Tibial artery (tissue), 4 donors: ENCODE results near the gene PRR33.

Experiments used
- DNase-seq, 2 donors: peaks; one replicate each; pipeline ENCODE4 v3.0.0-alpha.2; 2019
- H3K27ac ChIP-seq, 2 donors: fragments of 200-600 bp; sonication (generic) in 1 of 2; 1 replicate in 1 of 2; 2 replicates in 1 of 2; pipeline ENCODE4 v1.5.1; 2018 to 2019; ENCODE audit warnings: mild to moderate bottlenecking in 1 of 2
- H3K27me3 ChIP-seq, 2 donors: fragments of 200-600 bp; sonication (generic) in 1 of 2; one replicate each; pipeline versions ENCODE4 v1.5.1 to v1.6.0; 2016 to 2019
- H3K36me3 ChIP-seq, 3 donors: fragments of 200-600 bp; sonication (generic) in 2 of 3; one replicate each; pipeline ENCODE4 v1.5.1; 2016 to 2019; ENCODE audit warnings: mild to moderate bottlenecking in 2 of 3
- H3K4me1 ChIP-seq, 4 donors: fragments of 200-600 bp; sonication (generic) in 2 of 4; 1 replicate in 3 of 4; 2 replicates in 1 of 4; pipeline ENCODE4 v1.5.1; 2016 to 2019
- H3K4me3 ChIP-seq, 2 donors: fragments of 200-600 bp; sonication (generic) in 1 of 2; 1 replicate in 1 of 2; 2 replicates in 1 of 2; pipeline ENCODE4 v1.5.1; 2018 to 2019; ENCODE audit warnings: mild to moderate bottlenecking in 2 of 2
- H3K9me3 ChIP-seq, 3 donors: fragments of 200-600 bp; sonication (generic) in 1 of 3; one replicate each; pipeline ENCODE4 v1.5.1; 2016 to 2019
- intact Hi-C: fragments of 100-400 bp; cut with DNase I; formaldehyde crosslinking; loops from one replicate; pipeline ENCODE4 v1.15.0; 2023; ENCODE audit warnings: low total_unique reads
- TF ChIP-seq, protein P1 (sequence below), 2 experiments: fragments of 200-600 bp in 1 of 2; fragments of 450-650 bp in 1 of 2; IDR thresholded peaks; one replicate each; pipeline ENCODE4 v1.5.1; 2017 to 2019; ENCODE audit warnings: antibody characterized with exemption in 2 of 2, mild to moderate bottlenecking in 1 of 2, moderate library complexity in 1 of 2

Gene PRR33

GRCh38 chr11:1840780-1841480, 50.8 kb downstream of the PRR33 start:
- TF ChIP-seq, protein P1, sequence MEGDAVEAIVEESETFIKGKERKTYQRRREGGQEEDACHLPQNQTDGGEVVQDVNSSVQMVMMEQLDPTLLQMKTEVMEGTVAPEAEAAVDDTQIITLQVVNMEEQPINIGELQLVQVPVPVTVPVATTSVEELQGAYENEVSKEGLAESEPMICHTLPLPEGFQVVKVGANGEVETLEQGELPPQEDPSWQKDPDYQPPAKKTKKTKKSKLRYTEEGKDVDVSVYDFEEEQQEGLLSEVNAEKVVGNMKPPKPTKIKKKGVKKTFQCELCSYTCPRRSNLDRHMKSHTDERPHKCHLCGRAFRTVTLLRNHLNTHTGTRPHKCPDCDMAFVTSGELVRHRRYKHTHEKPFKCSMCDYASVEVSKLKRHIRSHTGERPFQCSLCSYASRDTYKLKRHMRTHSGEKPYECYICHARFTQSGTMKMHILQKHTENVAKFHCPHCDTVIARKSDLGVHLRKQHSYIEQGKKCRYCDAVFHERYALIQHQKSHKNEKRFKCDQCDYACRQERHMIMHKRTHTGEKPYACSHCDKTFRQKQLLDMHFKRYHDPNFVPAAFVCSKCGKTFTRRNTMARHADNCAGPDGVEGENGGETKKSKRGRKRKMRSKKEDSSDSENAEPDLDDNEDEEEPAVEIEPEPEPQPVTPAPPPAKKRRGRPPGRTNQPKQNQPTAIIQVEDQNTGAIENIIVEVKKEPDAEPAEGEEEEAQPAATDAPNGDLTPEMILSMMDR (IDR thresholded peaks at IDR 0.05), result no peak
- no peak overlapping the region for H3K27ac ChIP-seq
- no peaks in the 10 kb centered on the region for H3K36me3 ChIP-seq
- H3K27me3 ChIP-seq, result no peaks in the 10 kb centered on the region
- H3K4me3 ChIP-seq, result no peak overlapping the region
- DNase-seq, result no peak
- no peaks in the 10 kb centered on the region for H3K9me3 ChIP-seq
- intact Hi-C loops, result loop anchor here (2.0 kb wide), 1 partner anchor 46 kb away; no protein-coding TSS in a partner anchor
- H3K4me1 ChIP-seq, result peaks cover 0 to 9% (median 2%) of the 10 kb centered on the region in 4 donors

- TF ChIP-seq, protein P1 (IDR thresholded peaks at IDR 0.05), result no peak
- peak in 1 of 2 donors; percentile 70 for DNase-seq
- intact Hi-C loops, result loop anchor here (2.0 to 5.0 kb wide), 3 partner anchors 37 to 312 kb away; no protein-coding TSS in a partner anchor
- Histone ChIP-seq H3K36me3 (no peaks in the 10 kb centered on the region), H3K27ac (no peak overlapping the region), H3K9me3 (no peaks in the 10 kb centered on the region), H3K27me3 (peaks cover 0 to 5% of the 10 kb centered on the region in 2 donors), H3K4me3 (no peak overlapping the region), H3K4me1 (peaks cover 0 to 11% (median 2%) of the 10 kb centered on the region in 4 donors)
Measured at GRCh38 chr11:1839924-1840779, 51.5 kb downstream of the PRR33 start.

DNA sequence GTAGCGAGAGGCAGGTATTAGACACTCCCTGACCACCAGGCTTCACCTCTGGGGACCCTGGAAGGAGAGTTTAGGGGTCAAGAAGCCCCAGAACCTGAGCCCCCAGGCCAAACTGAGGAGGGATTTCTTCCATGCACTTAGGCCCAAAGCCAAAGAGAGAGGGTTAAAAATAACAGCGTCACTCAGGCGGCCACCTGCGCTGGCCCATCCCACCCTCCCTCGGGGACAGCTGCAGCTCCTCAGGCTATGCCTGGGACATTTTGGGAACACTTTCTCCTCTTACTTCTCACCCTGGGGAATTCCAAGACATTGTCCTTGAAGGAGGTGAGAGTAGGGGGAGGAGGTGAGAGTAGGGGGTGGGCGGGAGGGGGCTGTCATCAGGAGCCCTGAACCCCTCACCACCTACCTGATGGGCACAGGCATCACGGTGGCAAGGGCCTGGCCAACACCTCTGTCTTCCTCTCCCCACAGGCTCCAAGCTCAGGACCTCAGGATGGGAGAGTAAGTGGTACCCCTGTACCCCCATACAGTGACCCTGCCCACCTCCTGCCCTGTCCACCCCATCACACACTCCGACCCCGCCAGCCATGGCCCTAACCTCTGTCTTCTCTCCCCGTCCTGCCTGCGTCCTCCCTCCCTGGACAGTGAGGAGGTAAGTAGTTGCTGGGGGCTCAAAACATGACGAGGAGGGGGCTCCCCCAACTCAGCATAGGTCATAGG, 52.3 kb downstream of the PRR33 start:
- TF ChIP-seq, protein P1 (IDR thresholded peaks at IDR 0.05), result no peak
- Histone ChIP-seq H3K4me3 (no peak overlapping the region), H3K9me3 (no peaks in the 10 kb centered on the region), H3K27ac (no peak overlapping the region), H3K27me3 (peaks cover 0 to 5% of the 10 kb centered on the region in 2 donors), H3K36me3 (no peaks in the 10 kb centered on the region), H3K4me1 (peaks cover 0 to 16% (median 2%) of the 10 kb centered on the region in 4 donors)
- DNase-seq, result no peak
- intact Hi-C loops, result loop anchor here (5.0 kb wide), 2 partner anchors 38 to 313 kb away; no protein-coding TSS in a partner anchor

DNA sequence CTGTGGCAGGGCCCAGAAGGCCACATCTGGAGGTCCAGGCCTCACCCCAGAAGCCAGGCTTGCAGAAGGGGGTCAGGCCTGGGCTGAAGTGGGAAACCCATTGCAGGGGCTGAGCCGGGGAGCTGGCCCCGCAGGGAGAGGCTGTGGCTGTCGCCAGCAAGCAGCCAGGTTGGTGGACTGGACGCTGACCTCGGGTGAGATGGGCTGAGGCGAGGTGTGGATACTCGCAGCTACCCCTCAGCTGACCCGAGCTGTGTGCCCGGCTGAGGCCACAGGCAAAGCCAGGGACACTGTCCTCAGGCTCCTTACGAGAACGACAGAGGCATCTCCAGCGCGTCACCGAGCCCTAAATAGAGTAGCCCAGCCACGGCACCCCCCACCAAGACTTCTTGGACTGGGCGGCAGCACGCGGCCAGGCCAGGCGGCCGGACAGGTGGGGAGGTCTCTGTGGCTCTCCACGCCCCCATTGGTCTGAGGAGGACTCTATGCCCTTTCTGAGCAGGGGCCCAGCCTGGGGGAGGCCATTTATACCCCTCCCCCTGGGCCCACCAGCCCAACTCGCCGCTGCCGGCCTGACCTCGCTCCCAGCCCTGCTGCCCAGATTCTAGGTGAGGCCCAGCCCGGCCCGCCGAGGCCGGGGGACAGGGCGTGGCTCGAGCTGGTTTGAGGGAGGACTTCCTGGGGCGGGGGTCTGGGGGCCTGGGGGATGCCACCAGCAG, 53.1 kb downstream of the PRR33 start, which contains the start of gene TNNI2:
Gene TNNI2 (plus strand): TSS at position 556 of the 719 bp plus-strand sequence. CDS start 716 bp downstream, outside the sequence.
- H3K36me3 ChIP-seq, result no peaks in the 10 kb centered on the region
- H3K27me3 ChIP-seq, result peaks cover 0 to 5% of the 10 kb centered on the region in 2 donors
- no peak for DNase-seq
- H3K9me3 ChIP-seq, result no peaks in the 10 kb centered on the region
- no peak within 1 kb of the TSS for H3K27ac ChIP-seq
- H3K4me1 ChIP-seq, result peaks cover 0 to 16% (median 2%) of the 10 kb centered on the region in 4 donors
- intact Hi-C loops, result loop anchor here (5.0 kb wide), 2 partner anchors 39 to 314 kb away; no protein-coding TSS in a partner anchor
- H3K4me3 ChIP-seq, result no peak within 1 kb of the TSS
- TF ChIP-seq, protein P1 (IDR thresholded peaks at IDR 0.05), result no peak
